Caco-2 (cell line): ENCODE results near the gene SORD. TPM values are rescaled to one million over a fixed set of nuclear protein-coding genes. Genes with fewer than 3 reads are reported as not detected.

Experiments used
- BruUV-seq: library from RNA; stranded (reverse); fragments of 400-500 nt; replicated peaks from 2 replicates; lab custom pipeline; 2021; lab: Mats Ljungman, UMichigan
- CTCF ChIA-PET: fragments of 300-600 bp; sonication (Branson Sonifier 250); formaldehyde crosslinking; loops from one replicate; lab custom pipeline; 2022; ENCODE audit warnings: antibody characterized with exemption; lab: Charles Lee
- POLR2A ChIA-PET: fragments of 300-600 bp; sonication (Branson Sonifier 250); formaldehyde crosslinking; loops from one replicate; lab custom pipeline; 2022; ENCODE audit warnings: antibody characterized with exemption; lab: Charles Lee
- DNase-seq, 2 experiments: peaks; one replicate each; pipeline versions ENCODE4 v3.0.0 to v3.0.0-alpha.2; 2020 to 2022
- H3K27me3 ChIP-seq: replicated peaks from 2 replicates; pipeline ENCODE4 v1.6.0; 2011; ENCODE audit warnings: low read length; ENCODE audit not compliant: control insufficient read depth, insufficient read depth
- H3K36me3 ChIP-seq: 2 replicates; pipeline ENCODE4 v1.5.1; 2011; ENCODE audit warnings: low read length; ENCODE audit not compliant: control insufficient read depth, insufficient read depth
- H3K4me1 ChIP-seq: fragments of 250-450 bp; sonication (Bioruptor Pico); 2 replicates; pipeline ENCODE4 v1.5.1; 2020; ENCODE audit warnings: mild to moderate bottlenecking
- H3K4me3 ChIP-seq: 2 replicates; pipeline ENCODE4 v1.5.1; 2011; ENCODE audit warnings: low read depth, mild to moderate bottlenecking, control low read depth, low read length
- H3K9me3 ChIP-seq: fragments of 250-450 bp; sonication (Bioruptor Pico); 2 replicates; pipeline ENCODE4 v1.5.1; 2020; ENCODE audit warnings: mild to moderate bottlenecking, moderate library complexity
- H3K27ac Mint-ChIP-seq: one replicate; pipeline ENCODE4 v1.8.0; 2022; ENCODE audit warnings: mixed read lengths; ENCODE audit not compliant: unreplicated experiment
- H3K27me3 Mint-ChIP-seq: one replicate; pipeline ENCODE4 v1.8.0; 2022; ENCODE audit warnings: mixed read lengths; ENCODE audit not compliant: insufficient read depth, unreplicated experiment
- H3K36me3 Mint-ChIP-seq: one replicate; pipeline ENCODE4 v1.8.0; 2022; ENCODE audit warnings: mild to moderate bottlenecking, mixed read lengths; ENCODE audit not compliant: insufficient read depth, unreplicated experiment
- H3K4me1 Mint-ChIP-seq: one replicate; pipeline ENCODE4 v1.8.0; 2022; ENCODE audit warnings: low read depth, mixed read lengths; ENCODE audit not compliant: unreplicated experiment
- H3K4me3 Mint-ChIP-seq: one replicate; pipeline ENCODE4 v1.8.0; 2022; ENCODE audit warnings: mild to moderate bottlenecking, moderate library complexity, mixed read lengths; ENCODE audit not compliant: unreplicated experiment
- H3K9me3 Mint-ChIP-seq: one replicate; pipeline ENCODE4 v1.8.0; 2022; ENCODE audit warnings: mixed read lengths; ENCODE audit not compliant: unreplicated experiment
- intact Hi-C: fragments of 100-400 bp; cut with micrococcal nuclease; formaldehyde crosslinking; loops from one replicate; pipeline ENCODE4 v1.10.0; 2022; ENCODE audit not compliant: unreplicated experiment
- total RNA-seq: library from RNA; stranded (reverse); gene quantifications from 2 replicates; pipeline ENCODE4 v1.2.3, GENCODE V29; 2022
- TF ChIP-seq, protein P1 (sequence below), 2 experiments: fragments of 200-600 bp in 1 of 2; IDR thresholded peaks; 1 replicate in 1 of 2; 2 replicates in 1 of 2; pipeline versions ENCODE4 v1.5.1 to v1.8.0; 2011 to 2022; ENCODE audit warnings: antibody characterized with exemption in 1 of 2, control low read depth in 1 of 2, inconsistent platforms in 1 of 2, low read depth in 1 of 2, low read length in 1 of 2, mild to moderate bottlenecking in 1 of 2, moderate library complexity in 1 of 2; ENCODE audit not compliant: insufficient read depth in 1 of 2, severe bottlenecking in 1 of 2, unreplicated experiment in 1 of 2

SORD gene
- total RNA-seq, 1 experiment from 2014 or later: 79.7 TPM

DNA sequence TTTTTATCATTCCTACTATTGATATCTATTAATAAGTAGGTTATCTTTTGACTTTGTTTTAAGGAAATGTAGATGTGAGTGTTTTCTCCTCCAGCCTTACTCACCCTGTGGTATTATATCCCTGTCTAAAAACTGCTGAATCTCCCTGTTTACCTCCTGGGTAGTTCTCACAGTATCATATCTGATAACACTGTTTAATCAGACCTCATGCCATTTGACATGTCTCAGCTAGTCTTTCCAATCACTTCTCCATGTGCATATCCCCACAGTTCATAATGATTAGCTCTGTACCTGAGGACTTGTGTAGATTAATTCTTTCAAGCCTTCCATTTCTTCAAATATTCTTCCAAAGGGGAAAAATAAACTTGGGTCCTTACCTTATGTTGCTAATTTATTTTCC is 60.2 kb downstream of the SORD start:
- POLR2A ChIA-PET: interaction anchor here (0.6 kb wide), 1 partner anchor 60 kb away, joined by 9 read pairs; the partner anchor contains the start of gene SORD
- Mint-ChIP-seq H3K27ac (peak overlapping the region; percentile 74), H3K4me1 (peaks cover 13% of the 10 kb centered on the region), H3K4me3 (no peak overlapping the region), H3K9me3 (no peaks in the 10 kb centered on the region), H3K27me3 (no peaks in the 10 kb centered on the region), H3K36me3 (no peaks in the 10 kb centered on the region)
- peaks cover 18% of the 10 kb centered on the region for H3K4me1 ChIP-seq
- no peaks in the 10 kb centered on the region for H3K27me3 ChIP-seq
- CTCF ChIA-PET: interaction anchor here (0.6 to 1.5 kb wide), 4 partner anchors 19 to 115 kb away, joined by 3 to 7 read pairs (median 3); no protein-coding TSS in a partner anchor
- no peaks in the 10 kb centered on the region for H3K36me3 ChIP-seq
- TF ChIP-seq, protein P1, sequence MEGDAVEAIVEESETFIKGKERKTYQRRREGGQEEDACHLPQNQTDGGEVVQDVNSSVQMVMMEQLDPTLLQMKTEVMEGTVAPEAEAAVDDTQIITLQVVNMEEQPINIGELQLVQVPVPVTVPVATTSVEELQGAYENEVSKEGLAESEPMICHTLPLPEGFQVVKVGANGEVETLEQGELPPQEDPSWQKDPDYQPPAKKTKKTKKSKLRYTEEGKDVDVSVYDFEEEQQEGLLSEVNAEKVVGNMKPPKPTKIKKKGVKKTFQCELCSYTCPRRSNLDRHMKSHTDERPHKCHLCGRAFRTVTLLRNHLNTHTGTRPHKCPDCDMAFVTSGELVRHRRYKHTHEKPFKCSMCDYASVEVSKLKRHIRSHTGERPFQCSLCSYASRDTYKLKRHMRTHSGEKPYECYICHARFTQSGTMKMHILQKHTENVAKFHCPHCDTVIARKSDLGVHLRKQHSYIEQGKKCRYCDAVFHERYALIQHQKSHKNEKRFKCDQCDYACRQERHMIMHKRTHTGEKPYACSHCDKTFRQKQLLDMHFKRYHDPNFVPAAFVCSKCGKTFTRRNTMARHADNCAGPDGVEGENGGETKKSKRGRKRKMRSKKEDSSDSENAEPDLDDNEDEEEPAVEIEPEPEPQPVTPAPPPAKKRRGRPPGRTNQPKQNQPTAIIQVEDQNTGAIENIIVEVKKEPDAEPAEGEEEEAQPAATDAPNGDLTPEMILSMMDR (IDR thresholded peaks at IDR 0.05; ENCODE audit: insufficient read depth in 1 of 2, low read depth in 1 of 2, low read length in 1 of 2, severe bottlenecking in 1 of 2, unreplicated experiment in 1 of 2): no peak
- BruUV-seq: no TSS peak
- H3K4me3 ChIP-seq: no peak overlapping the region
- intact Hi-C loops: no loop called here
- no peak for DNase-seq
- H3K9me3 ChIP-seq: no peaks in the 10 kb centered on the region

DNA sequence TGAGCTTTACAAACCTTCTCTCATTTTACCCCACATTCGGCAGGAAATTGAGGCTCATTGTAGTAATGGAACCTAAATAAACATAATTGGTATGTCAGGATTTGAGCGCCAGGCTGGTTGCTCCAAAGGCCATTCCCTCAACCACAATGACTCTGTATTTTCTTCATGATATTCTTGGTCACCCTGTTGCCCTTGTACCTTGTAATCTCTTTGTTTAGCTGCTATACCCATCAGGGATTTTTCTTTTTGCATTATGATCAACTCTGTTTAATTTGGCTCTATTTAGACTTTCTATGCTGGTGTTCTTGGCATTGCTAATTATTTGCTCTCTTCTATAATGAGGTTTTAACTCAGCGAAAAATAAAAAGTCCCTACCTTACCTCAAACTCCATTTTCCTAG is 61.2 kb downstream of the SORD start:
- no peak for DNase-seq

DNA sequence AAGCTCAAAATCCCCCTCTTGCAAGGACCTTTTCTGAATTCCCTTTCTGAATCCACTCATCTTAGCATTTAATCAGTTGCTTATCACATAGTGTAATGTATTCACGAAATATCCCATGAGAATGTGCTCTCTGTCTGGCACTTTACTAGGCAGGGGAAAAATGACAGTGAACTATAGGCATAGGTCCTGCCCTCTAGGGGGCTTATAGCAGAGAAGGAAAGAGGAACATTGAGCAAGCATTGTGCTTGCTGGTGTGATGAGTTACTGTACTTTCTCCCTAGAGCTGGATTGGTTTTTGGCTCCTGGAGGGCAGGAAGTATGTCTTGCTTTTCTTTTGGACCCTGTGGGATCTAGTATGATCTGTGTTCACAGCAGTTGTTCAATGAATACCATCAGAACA is 64.5 kb downstream of the SORD start:
- Mint-ChIP-seq H3K27me3 (no peaks in the 10 kb centered on the region), H3K9me3 (no peaks in the 10 kb centered on the region), H3K36me3 (no peaks in the 10 kb centered on the region), H3K4me1 (peaks cover 27% of the 10 kb centered on the region), H3K4me3 (no peak overlapping the region), H3K27ac (no peak overlapping the region)
- CTCF ChIA-PET: interaction anchor here (0.6 to 3.3 kb wide), 2 partner anchors 31 to 76 kb away, joined by 3 to 19 read pairs; no protein-coding TSS in a partner anchor
- no TSS peak for BruUV-seq
- Histone ChIP-seq H3K9me3 (no peaks in the 10 kb centered on the region), H3K27me3 (no peaks in the 10 kb centered on the region), H3K4me3 (no peak overlapping the region), H3K4me1 (peaks cover 54% of the 10 kb centered on the region), H3K36me3 (no peaks in the 10 kb centered on the region)
- TF ChIP-seq, protein P1 (IDR thresholded peaks at IDR 0.05; ENCODE audit: insufficient read depth in 1 of 2, low read depth in 1 of 2, low read length in 1 of 2, severe bottlenecking in 1 of 2, unreplicated experiment in 1 of 2): no peak
- intact Hi-C loops: no loop called here
- no peak for DNase-seq
- POLR2A ChIA-PET: no interaction called here

More for the DNA sequence above, 61.2 kb downstream of the SORD start:
- peaks cover 10% of the 10 kb centered on the region for H3K4me1 Mint-ChIP-seq
- ChIA-PET POLR2A (no interaction called here), CTCF (no interaction called here)
- H3K36me3 ChIP-seq: no peaks in the 10 kb centered on the region
- no TSS peak for BruUV-seq
- H3K9me3 ChIP-seq: no peaks in the 10 kb centered on the region
- no peak overlapping the region for H3K4me3 Mint-ChIP-seq
- H3K27ac Mint-ChIP-seq: no peak overlapping the region
- H3K36me3 Mint-ChIP-seq: no peaks in the 10 kb centered on the region
- H3K4me3 ChIP-seq: no peak overlapping the region
- intact Hi-C loops: no loop called here
- no peaks in the 10 kb centered on the region for H3K27me3 ChIP-seq
- peaks cover 28% of the 10 kb centered on the region for H3K4me1 ChIP-seq
- TF ChIP-seq, protein P1 (IDR thresholded peaks at IDR 0.05; ENCODE audit: insufficient read depth in 1 of 2, low read depth in 1 of 2, low read length in 1 of 2, severe bottlenecking in 1 of 2, unreplicated experiment in 1 of 2): no peak
- no peaks in the 10 kb centered on the region for H3K27me3 Mint-ChIP-seq
- no peaks in the 10 kb centered on the region for H3K9me3 Mint-ChIP-seq
